Thyroid gland (tissue), 4 donors: Measurements from ENCODE around the gene GARS1.
A peak's percentile ranks its signal among the peaks of the same experiment; 100 is the strongest.

Experiments used
- POLR2A ChIP-seq, 2 donors: fragments of 450-650 bp; IDR thresholded peaks; one replicate each; pipeline ENCODE4 v1.6.1; 2017; ENCODE audit warnings: antibody characterized with exemption in 2 of 2, mild to moderate bottlenecking in 2 of 2, moderate library complexity in 1 of 2
- TF ChIP-seq, protein P1 (sequence below), 6 experiments: fragments of 200-600 bp in 3 of 6; fragments of 450-650 bp in 3 of 6; sonication (generic) in 3 of 6; IDR thresholded peaks; one replicate each; pipeline ENCODE4 v1.5.1; 2016 to 2019; ENCODE audit warnings: antibody characterized with exemption in 6 of 6, mild to moderate bottlenecking in 2 of 6, inconsistent platforms in 1 of 6, moderate library complexity in 1 of 6

GRCh38 chr7:30572212-30572841, 22.4 kb upstream of the GARS1 start:
- TF ChIP-seq POLR2A (IDR thresholded peaks at IDR 0.05), result peak in 1 of 2 donors; percentile 21
- TF ChIP-seq, protein P1, sequence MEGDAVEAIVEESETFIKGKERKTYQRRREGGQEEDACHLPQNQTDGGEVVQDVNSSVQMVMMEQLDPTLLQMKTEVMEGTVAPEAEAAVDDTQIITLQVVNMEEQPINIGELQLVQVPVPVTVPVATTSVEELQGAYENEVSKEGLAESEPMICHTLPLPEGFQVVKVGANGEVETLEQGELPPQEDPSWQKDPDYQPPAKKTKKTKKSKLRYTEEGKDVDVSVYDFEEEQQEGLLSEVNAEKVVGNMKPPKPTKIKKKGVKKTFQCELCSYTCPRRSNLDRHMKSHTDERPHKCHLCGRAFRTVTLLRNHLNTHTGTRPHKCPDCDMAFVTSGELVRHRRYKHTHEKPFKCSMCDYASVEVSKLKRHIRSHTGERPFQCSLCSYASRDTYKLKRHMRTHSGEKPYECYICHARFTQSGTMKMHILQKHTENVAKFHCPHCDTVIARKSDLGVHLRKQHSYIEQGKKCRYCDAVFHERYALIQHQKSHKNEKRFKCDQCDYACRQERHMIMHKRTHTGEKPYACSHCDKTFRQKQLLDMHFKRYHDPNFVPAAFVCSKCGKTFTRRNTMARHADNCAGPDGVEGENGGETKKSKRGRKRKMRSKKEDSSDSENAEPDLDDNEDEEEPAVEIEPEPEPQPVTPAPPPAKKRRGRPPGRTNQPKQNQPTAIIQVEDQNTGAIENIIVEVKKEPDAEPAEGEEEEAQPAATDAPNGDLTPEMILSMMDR (IDR thresholded peaks at IDR 0.05), result no peak
